Measurements from ENCODE around the gene SLIT3.
"Not testable (repeated sequence)": the region's sequence is repeated elsewhere in the genome, so short reads cannot be mapped to it uniquely, and the experiment has no call there.

The SLIT3 gene

GRCh38 chr5:169242175-169242848 is 58.6 kb downstream of the SLIT3 start:
- DNase-seq: no peak
- in situ Hi-C loops (cut with HindIII; ENCODE audit: low pct_ligation_motif_present, low pct_unique_long_range_greater_than_20kb, low sequenced_read_pairs): no loop called here

DNA sequence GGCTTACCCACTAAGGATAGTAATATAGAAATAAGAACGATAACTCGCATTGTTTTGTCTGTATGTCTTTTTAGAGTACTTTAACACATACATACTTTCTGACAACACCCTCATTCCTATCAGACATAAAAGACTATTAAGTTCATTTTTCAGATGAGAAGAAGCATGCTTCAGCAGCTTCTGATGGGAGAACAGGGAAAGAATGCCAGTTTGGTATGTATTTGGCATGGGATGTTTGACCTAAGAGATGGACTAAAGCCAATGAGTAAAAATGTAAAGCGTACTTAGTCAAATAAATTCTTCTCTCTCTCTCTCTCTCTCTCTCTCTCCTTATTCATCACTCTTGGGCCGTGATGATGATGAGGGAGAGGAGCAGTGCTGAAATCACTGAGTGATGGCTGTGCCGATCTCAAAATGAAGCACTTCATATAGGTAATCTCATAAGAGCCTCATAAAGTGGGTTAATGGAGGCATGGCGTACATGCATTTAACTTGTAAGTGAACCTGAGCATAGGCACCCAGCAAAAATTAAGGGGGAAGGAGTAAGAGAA is 71.5 kb downstream of the SLIT3 start:
- no peak for DNase-seq
- in situ Hi-C loops (cut with HindIII; ENCODE audit: low pct_ligation_motif_present, low pct_unique_long_range_greater_than_20kb, low sequenced_read_pairs): no loop called here

DNA sequence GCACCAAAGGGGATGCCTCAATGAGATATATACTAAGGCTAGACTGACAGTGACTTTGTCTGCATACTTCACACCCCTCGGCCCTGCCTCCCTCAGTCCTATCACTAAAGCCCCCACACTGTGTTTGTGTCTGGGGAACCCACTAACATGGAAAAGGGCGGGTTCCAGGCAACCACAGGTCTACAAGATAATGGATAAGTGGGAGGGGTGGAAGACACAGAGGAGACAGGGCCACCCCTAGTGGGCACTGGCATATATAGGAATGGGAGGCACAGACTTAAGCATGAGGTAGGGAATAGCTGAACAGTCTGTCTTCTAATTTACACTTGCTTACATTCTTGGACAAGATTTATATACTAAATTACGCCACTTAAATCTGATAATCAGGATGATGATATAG is 74.0 kb downstream of the SLIT3 start:
- no peak for DNase-seq
- in situ Hi-C loops (cut with HindIII; ENCODE audit: low pct_ligation_motif_present, low pct_unique_long_range_greater_than_20kb, low sequenced_read_pairs): no loop called here

- no peak for DNase-seq
- in situ Hi-C loops (cut with HindIII; ENCODE audit: low pct_ligation_motif_present, low pct_unique_long_range_greater_than_20kb, low sequenced_read_pairs): no loop called here
Observed at GRCh38 chr5:169225830-169226356, 75.0 kb downstream of the SLIT3 start.

GRCh38 chr5:169223595-169223953 is 77.4 kb downstream of the SLIT3 start:
- DNase-seq: no peak
- in situ Hi-C loops (cut with HindIII; ENCODE audit: low pct_ligation_motif_present, low pct_unique_long_range_greater_than_20kb, low sequenced_read_pairs): no loop called here

DNA sequence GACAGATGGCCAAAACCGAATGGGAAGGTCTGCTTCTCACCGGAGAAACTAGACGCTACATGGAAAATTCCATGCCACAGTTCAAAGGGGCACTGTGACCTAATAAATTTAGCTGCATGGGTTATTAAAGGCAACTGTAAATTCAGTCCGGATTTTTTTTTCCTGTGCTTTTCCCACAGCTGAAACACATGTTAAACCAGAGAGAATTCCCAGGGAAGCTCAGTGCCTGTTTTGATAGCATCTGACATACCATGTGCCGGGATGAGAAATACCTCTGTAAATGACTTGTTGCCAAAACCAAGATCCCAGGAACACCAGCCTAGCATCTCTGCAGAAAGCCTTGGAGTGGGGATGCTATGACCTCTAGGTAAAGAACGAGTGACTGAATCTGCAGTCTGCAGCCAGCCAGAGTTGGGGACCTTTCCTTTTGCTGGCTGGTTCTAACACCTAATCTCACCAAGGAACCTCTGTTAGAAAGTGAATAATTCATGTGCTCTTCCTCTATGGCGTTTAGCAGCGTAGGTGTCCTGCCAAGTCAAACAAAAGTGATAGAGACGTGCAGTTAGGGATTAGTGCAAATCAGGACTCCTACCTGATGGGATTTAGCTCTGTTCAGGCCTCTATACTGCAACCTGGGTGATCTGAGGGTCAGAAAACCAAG is 77.9 kb downstream of the SLIT3 start:
- DNase-seq: no peak
- in situ Hi-C loops (cut with HindIII; ENCODE audit: low pct_ligation_motif_present, low pct_unique_long_range_greater_than_20kb, low sequenced_read_pairs): no loop called here

DNA sequence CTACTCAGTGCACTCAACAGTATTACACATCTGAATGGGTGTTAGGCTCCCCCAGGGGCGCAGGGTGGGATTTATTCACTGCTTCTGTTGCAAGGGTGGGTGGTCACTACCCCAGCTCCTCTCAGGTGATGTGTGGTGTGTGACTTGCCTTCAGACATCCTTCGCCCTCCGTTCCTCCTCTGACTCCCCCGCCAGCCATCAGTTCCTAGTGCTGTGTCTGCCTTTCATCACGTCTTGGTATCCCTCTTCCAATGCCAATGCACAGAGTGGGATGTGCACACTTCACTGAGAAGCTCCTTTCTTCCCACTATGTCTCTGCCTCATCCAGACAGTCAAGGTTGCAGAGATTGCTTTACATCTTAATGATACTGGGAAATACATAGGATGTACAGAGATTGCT is 79.4 kb downstream of the SLIT3 start:
- no peak for DNase-seq
- in situ Hi-C loops (cut with HindIII; ENCODE audit: low pct_ligation_motif_present, low pct_unique_long_range_greater_than_20kb, low sequenced_read_pairs): no loop called here

GRCh38 chr5:169219961-169220360 is 81.0 kb downstream of the SLIT3 start:
- no peak for DNase-seq
- in situ Hi-C loops (cut with HindIII; ENCODE audit: low pct_ligation_motif_present, low pct_unique_long_range_greater_than_20kb, low sequenced_read_pairs): no loop called here

DNA sequence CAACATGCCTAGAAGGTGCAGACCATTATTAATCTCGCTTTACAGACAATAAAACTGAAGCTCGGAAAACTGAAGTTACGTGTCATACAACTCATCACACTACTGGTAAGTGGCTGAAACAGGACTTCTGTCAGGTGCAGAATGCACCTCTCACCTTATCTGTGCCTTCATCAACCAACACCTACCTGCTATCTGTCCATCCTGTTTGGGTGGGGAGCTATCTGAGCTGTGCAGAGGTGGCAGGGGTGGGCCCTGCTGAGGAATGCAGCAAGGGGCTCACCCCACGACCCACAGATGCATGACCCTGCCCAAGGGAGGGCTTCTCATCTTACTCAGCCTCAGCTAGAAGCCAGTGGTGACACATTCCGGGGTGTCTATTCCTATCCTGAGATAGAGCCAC is 81.6 kb downstream of the SLIT3 start:
- in situ Hi-C loops (cut with HindIII; ENCODE audit: low pct_ligation_motif_present, low pct_unique_long_range_greater_than_20kb, low sequenced_read_pairs): no loop called here
- DNase-seq: no peak

GRCh38 chr5:169218861-169219260 is 82.1 kb downstream of the SLIT3 start:
- DNase-seq: no peak
- in situ Hi-C loops (cut with HindIII; ENCODE audit: low pct_ligation_motif_present, low pct_unique_long_range_greater_than_20kb, low sequenced_read_pairs): no loop called here

DNA sequence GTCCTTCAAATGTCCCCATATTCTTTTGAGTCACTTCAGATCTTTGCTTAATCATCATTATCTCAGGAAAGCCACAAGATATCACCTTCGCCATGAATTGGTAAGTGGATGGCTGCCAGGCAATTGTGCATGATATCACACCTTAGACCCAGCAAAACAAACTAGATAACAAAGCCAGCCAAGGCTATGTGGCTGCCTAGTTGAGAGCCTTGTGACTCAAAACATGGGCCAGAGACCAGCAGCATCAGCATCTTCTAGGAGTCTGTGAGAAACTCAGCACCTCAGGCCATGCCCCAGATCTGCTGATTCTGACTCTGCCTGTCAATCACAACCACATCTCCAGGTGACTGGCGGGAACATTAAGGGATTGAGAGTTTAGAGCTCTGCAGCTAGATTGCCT is 82.8 kb downstream of the SLIT3 start:
- in situ Hi-C loops (cut with HindIII; ENCODE audit: low pct_ligation_motif_present, low pct_unique_long_range_greater_than_20kb, low sequenced_read_pairs): no loop called here
- no peak for DNase-seq

- in situ Hi-C loops (cut with HindIII; ENCODE audit: low pct_ligation_motif_present, low pct_unique_long_range_greater_than_20kb, low sequenced_read_pairs): no loop called here
- no peak for DNase-seq
Observed at GRCh38 chr5:169216866-169217265, 84.1 kb downstream of the SLIT3 start.

GRCh38 chr5:169213479-169213878 is 87.5 kb downstream of the SLIT3 start:
- no peak for DNase-seq
- in situ Hi-C loops (cut with HindIII; ENCODE audit: low pct_ligation_motif_present, low pct_unique_long_range_greater_than_20kb, low sequenced_read_pairs): no loop called here

- in situ Hi-C loops (cut with HindIII; ENCODE audit: low pct_ligation_motif_present, low pct_unique_long_range_greater_than_20kb, low sequenced_read_pairs): not testable (repeated sequence)
Observed at GRCh38 chr5:169211761-169212160, 89.2 kb downstream of the SLIT3 start.

GRCh38 chr5:169204788-169205400 is 96.0 kb downstream of the SLIT3 start:
- DNase-seq: no peak

More at GRCh38 chr5:169211761-169212160, 89.2 kb downstream of the SLIT3 start:
- not testable (repeated sequence) for DNase-seq

DNA sequence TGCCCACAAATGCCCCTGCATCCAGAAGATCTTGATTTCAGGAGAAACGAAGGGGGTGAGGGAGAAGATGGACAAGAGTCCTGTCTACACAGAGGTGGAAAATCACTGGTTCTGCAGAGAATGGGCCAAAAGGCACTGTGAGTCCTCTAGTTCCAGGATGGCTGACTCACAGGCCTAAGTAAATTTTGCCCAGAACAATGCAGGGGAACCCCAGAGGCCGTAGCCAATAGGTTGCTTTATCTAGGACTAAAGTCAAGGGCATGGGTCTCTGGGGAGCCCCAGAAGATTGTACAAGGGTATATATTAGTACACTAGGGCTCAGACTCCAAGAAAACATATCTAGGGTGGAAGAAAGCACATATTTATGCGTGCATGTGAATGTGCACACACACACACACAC is 98.0 kb downstream of the SLIT3 start:
- in situ Hi-C loops (cut with HindIII; ENCODE audit: low pct_ligation_motif_present, low pct_unique_long_range_greater_than_20kb, low sequenced_read_pairs): no loop called here
- DNase-seq: no peak

More at GRCh38 chr5:169204788-169205400, 96.0 kb downstream of the SLIT3 start:
- in situ Hi-C loops (cut with HindIII; ENCODE audit: low pct_ligation_motif_present, low pct_unique_long_range_greater_than_20kb, low sequenced_read_pairs): no loop called here

GRCh38 chr5:169201597-169201996 is 99.3 kb downstream of the SLIT3 start:
- in situ Hi-C loops (cut with HindIII; ENCODE audit: low pct_ligation_motif_present, low pct_unique_long_range_greater_than_20kb, low sequenced_read_pairs): no loop called here
- no peak for DNase-seq

GRCh38 chr5:169200125-169200778 is 100.7 kb downstream of the SLIT3 start:
- in situ Hi-C loops (cut with HindIII; ENCODE audit: low pct_ligation_motif_present, low pct_unique_long_range_greater_than_20kb, low sequenced_read_pairs): no loop called here

GRCh38 chr5:169197343-169197742 is 103.6 kb downstream of the SLIT3 start:
- in situ Hi-C loops (cut with HindIII; ENCODE audit: low pct_ligation_motif_present, low pct_unique_long_range_greater_than_20kb, low sequenced_read_pairs): no loop called here
- no peak for DNase-seq

More at GRCh38 chr5:169200125-169200778, 100.7 kb downstream of the SLIT3 start:
- no peak for DNase-seq
